Fibroblast of the aortic adventitia (primary cell): ENCODE data around the gene NR5A1. TPM values are rescaled to one million over a fixed set of nuclear protein-coding genes. Genes with fewer than 3 reads are reported as not detected.

ENCODE experiments used
- DNase-seq: peaks from one replicate; pipeline ENCODE4 v3.0.0-alpha.2; 2010; ENCODE audit warnings: low read depth
- H3K4me3 ChIP-seq: 2 replicates; pipeline ENCODE4 v1.5.1; 2011; ENCODE audit warnings: low read depth, mild to moderate bottlenecking, control low read depth, low read length, moderate library complexity
- CTCF ChIP-seq: IDR thresholded peaks from 2 replicates; pipeline ENCODE4 v1.5.1; 2011; ENCODE audit warnings: mild to moderate bottlenecking, low read length, control low read depth, inconsistent platforms; ENCODE audit not compliant: insufficient read depth
- total RNA-seq: library from RNA; depleted of rRNA; stranded (reverse); fragments of >200 nt; gene quantifications from 2 replicates; pipeline ENCODE4 v1.2.3, GENCODE V29; 2012; ENCODE audit warnings: low replicate concordance

The NR5A1 gene
- total RNA-seq, 1 donor, result not detected

- DNase-seq, result no peak
- no peak overlapping the region for H3K4me3 ChIP-seq
- no peak for TF ChIP-seq CTCF
Measured at GRCh38 chr9:124479371-124479770, 27.8 kb downstream of the NR5A1 start.

- no peak for TF ChIP-seq CTCF
- no peak for DNase-seq
- no peak overlapping the region for H3K4me3 ChIP-seq
Measured at GRCh38 chr9:124478354-124478753, 28.8 kb downstream of the NR5A1 start.

- no peak for TF ChIP-seq CTCF
- DNase-seq, result no peak
- H3K4me3 ChIP-seq, result no peak overlapping the region
Measured at GRCh38 chr9:124477648-124478285, 29.4 kb downstream of the NR5A1 start.

- no peak overlapping the region for H3K4me3 ChIP-seq
- TF ChIP-seq CTCF, result no peak
- DNase-seq, result no peak
Measured at GRCh38 chr9:124477211-124477647, 30.0 kb downstream of the NR5A1 start.

- no peak for DNase-seq
- no peak for TF ChIP-seq CTCF
- no peak overlapping the region for H3K4me3 ChIP-seq
Measured at GRCh38 chr9:124475868-124476690, 31.1 kb downstream of the NR5A1 start.

- H3K4me3 ChIP-seq, result no peak overlapping the region
- no peak for DNase-seq
- no peak for TF ChIP-seq CTCF
Measured at GRCh38 chr9:124475158-124475867, 31.9 kb downstream of the NR5A1 start.
